Activated naive CD4-positive, alpha-beta T cell treated with anti-CD3 and anti-CD28 coated beads, Interleukin-2, amount 10 ng/mL, durations not matched to agents 7 days and 5 days (primary cell): ENCODE measurements around the gene ISOC1.

ENCODE experiments used
- CTCF ChIA-PET: fragments of 350-600 bp; sonication (Branson Sonifier 250); formaldehyde crosslinking; loops from one replicate; lab custom pipeline; 2021; ENCODE audit warnings: antibody characterized with exemption; lab: Charles Lee
- DNase-seq: peaks from one replicate; pipeline ENCODE4 v3.0.0-alpha.2; 2020
- H3K27ac Mint-ChIP-seq: one replicate; pipeline ENCODE4 v1.8.0; 2021; ENCODE audit warnings: mild to moderate bottlenecking, moderate library complexity, mixed read lengths
- H3K27me3 Mint-ChIP-seq: one replicate; pipeline ENCODE4 v1.8.0; 2021; ENCODE audit warnings: mild to moderate bottlenecking, mixed read lengths
- H3K36me3 Mint-ChIP-seq: one replicate; pipeline ENCODE4 v1.8.0; 2021; ENCODE audit warnings: mixed read lengths
- H3K4me1 Mint-ChIP-seq: one replicate; pipeline ENCODE4 v1.8.0; 2021; ENCODE audit warnings: mixed read lengths
- H3K4me3 Mint-ChIP-seq: one replicate; pipeline ENCODE4 v1.8.0; 2021; ENCODE audit warnings: mild to moderate bottlenecking, moderate library complexity, mixed read lengths
- H3K9me3 Mint-ChIP-seq: one replicate; pipeline ENCODE4 v1.8.0; 2021; ENCODE audit warnings: mixed read lengths

ISOC1 gene

DNA sequence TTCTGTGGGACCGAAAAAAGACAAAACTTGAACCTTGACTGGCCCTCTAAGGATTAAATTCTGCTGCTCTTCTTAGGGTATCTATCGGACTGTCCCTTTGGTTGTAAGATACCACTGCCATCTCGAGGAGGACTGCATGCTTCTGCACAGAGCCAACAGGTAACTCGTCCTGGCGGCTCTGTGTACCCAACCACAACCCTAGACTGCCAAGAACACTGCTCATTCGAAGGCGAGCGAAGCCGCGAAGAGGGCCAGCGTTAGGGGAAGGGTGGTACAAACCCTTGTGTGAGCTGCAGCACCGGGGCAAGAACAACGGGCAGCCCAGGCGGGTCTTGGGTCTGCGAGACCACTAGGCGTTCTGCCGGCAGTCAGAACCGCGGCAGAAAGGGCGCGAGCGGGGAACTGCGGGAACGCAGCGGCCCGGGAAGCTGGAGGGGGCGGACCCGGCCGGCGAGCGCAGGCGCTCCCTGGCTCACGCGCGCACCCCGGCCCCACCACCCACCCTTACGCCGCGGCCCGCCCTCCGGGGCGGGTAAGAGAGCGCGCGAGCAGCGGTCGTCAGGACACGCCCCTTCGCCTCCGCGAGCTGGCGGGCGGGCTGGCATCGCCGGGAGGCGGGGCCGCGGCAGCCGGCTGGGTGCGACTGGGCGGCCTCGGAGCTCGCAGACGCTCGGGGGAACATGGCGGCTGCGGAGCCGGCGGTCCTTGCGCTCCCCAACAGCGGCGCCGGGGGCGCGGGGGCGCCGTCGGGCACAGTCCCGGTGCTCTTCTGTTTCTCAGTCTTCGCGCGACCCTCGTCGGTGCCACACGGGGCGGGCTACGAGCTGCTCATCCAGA lies at the start of gene ISOC1:
Gene ISOC1 (plus strand): TSS at position 663 of the 837 bp plus-strand sequence. CDS start 18 bp downstream, at position 681.
- Mint-ChIP-seq H3K27me3 (peaks cover 10% of the 10 kb centered on the region), H3K36me3 (no peaks in the 10 kb centered on the region), H3K9me3 (no peaks in the 10 kb centered on the region), H3K4me3 (peak within 1 kb of the TSS; percentile 85), H3K4me1 (peaks cover 30% of the 10 kb centered on the region), H3K27ac (peak within 1 kb of the TSS; percentile 73)
- CTCF ChIA-PET = interaction anchor here (1.0 to 2.1 kb wide), 6 partner anchors 9 to 189 kb away, joined by 3 to 11 read pairs (median 4); no protein-coding TSS in a partner anchor
- DNase-seq = peak; percentile 93

DNA sequence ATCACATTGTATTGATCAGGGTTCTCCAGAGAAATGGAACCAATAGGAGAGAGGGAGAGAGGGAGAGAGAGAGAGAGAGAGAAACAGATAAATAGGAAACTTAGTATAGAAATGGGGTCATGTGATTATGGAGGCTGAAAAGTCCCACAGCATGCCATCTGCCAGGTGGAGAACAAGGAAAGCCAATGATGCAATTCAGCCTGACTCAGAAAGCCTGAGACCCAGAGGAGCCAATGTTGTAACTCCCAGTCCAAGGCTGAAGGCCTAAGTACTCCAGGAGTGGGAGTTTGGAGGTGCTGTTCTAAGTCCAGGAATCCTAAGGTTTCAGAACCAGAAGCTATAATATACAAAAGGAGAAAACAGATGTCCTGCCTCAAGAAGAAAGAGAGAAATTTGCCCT lies 48.4 kb upstream of the ISOC1 start:
- Mint-ChIP-seq H3K4me1 (no peaks in the 10 kb centered on the region), H3K4me3 (no peak overlapping the region), H3K27me3 (no peaks in the 10 kb centered on the region), H3K27ac (no peak overlapping the region), H3K9me3 (peaks cover 7% of the 10 kb centered on the region), H3K36me3 (no peaks in the 10 kb centered on the region)
- no peak for DNase-seq
- CTCF ChIA-PET = no interaction called here

DNA sequence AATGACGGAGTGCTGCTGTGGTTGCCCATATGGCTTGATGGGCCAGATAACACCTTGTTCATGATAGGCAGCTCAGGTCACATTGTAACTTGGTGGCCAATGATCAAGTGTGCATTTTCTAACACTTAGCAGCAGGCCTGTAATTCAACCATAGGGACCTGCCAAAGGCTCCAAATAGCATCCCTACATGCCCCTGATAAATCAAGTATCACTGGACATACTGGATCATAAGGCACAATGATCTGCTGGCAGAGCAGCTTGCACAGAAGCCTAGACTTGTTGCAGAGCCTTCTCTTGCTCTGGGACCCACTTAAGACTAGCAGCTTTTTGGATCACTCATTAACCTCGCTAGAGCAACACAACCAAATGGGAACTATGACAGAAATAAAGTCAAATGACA lies 46.0 kb upstream of the ISOC1 start:
- Mint-ChIP-seq H3K36me3 (no peaks in the 10 kb centered on the region), H3K9me3 (peaks cover 7% of the 10 kb centered on the region), H3K27ac (no peak overlapping the region), H3K4me1 (no peaks in the 10 kb centered on the region), H3K27me3 (no peaks in the 10 kb centered on the region), H3K4me3 (no peak overlapping the region)
- CTCF ChIA-PET = no interaction called here
- no peak for DNase-seq

DNA sequence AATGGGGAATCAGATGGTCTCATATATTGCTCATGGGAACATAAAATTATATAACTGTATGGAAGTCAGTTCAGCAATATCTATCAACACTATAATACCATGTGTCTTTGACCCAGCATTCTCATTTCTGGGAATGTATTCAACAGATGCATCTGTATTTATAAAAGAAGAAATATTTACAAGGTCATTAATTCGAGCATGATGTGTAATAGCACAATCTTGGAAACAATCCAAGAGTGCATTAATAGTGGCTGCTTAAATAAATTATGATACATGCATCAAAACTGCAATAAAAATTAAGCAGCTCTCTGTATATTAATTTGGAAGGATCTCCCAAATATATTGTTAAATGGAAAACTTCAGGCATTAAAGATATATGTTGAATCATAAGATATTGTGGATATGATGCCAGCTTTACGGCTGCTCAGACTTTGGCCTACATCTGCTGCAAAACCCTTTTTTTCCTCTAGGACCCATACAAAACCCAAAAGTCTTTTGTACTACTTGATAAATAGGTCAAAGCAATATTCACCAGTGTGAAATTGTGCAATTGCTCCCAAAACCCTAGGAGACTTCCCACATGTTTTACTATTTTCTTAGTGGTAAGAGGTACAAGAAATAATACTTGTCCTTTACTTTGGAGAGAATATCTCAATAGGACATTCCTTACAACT lies 45.3 kb upstream of the ISOC1 start:
- CTCF ChIA-PET = no interaction called here
- DNase-seq = no peak
- Mint-ChIP-seq H3K27me3 (no peaks in the 10 kb centered on the region), H3K9me3 (peaks cover 6% of the 10 kb centered on the region), H3K36me3 (no peaks in the 10 kb centered on the region), H3K27ac (no peak overlapping the region), H3K4me3 (no peak overlapping the region), H3K4me1 (no peaks in the 10 kb centered on the region)

DNA sequence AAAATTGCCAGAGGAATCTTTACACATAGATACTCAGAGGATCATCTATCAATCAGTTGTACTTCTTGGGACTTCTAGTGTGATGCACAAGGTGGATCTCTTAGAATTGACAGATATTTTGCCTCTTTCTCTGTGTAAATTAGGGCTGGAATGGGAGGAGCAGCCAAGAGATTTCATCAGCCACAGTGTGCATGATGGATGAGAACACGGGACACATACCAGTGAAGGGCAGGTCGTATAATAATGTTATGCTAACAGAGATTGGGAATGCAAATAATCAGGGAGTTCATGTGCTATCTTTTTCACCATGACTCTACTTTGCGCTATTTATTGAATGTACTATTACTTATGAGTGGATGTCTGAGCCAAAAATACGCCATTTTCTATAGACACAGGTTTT lies 43.3 kb upstream of the ISOC1 start:
- H3K27ac Mint-ChIP-seq = no peak overlapping the region
- DNase-seq = no peak
- no peak overlapping the region for H3K4me3 Mint-ChIP-seq
- H3K9me3 Mint-ChIP-seq = no peaks in the 10 kb centered on the region
- H3K36me3 Mint-ChIP-seq = no peaks in the 10 kb centered on the region
- no peaks in the 10 kb centered on the region for H3K27me3 Mint-ChIP-seq
- H3K4me1 Mint-ChIP-seq = no peaks in the 10 kb centered on the region
- CTCF ChIA-PET = no interaction called here

DNA sequence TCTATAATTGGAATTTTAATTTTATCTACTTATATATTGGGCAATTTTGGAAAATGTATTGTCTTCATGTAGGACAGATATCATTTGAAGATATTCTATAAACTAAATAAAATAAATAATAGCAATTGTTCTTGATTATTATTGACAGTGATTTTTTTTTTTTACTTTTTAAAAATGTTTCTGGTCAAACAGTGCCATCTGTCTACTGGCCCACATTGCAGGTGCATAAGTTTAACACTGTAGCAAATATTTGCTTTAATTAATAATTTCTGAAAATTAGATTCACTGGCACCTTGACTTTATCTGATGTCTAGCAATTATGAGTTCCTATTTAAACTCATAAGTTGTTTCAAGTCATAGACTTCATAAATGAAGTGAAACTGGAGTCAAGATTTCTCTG lies 41.1 kb upstream of the ISOC1 start:
- CTCF ChIA-PET = no interaction called here
- Mint-ChIP-seq H3K4me1 (no peaks in the 10 kb centered on the region), H3K4me3 (no peak overlapping the region), H3K36me3 (no peaks in the 10 kb centered on the region), H3K27me3 (no peaks in the 10 kb centered on the region), H3K27ac (no peak overlapping the region), H3K9me3 (no peaks in the 10 kb centered on the region)
- no peak for DNase-seq

DNA sequence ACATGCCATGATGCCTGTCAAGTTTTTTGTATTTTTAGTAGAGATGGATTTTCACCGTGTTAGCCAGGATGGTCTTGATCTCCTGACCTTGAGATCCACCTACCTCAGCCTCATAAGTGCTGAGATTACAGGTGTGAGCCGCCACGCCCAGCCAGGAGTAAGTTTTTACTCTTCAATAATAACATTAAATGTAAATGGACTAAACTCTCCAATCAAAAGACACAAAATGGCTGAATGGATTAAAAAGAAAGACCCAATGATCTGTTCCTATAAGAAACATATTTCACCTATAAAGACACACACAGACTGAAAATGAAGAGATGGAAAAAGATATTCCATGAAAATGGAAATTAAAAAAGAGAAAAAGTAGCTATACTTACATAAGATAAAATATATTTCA lies 37.2 kb upstream of the ISOC1 start:
- no peaks in the 10 kb centered on the region for H3K9me3 Mint-ChIP-seq

DNA sequence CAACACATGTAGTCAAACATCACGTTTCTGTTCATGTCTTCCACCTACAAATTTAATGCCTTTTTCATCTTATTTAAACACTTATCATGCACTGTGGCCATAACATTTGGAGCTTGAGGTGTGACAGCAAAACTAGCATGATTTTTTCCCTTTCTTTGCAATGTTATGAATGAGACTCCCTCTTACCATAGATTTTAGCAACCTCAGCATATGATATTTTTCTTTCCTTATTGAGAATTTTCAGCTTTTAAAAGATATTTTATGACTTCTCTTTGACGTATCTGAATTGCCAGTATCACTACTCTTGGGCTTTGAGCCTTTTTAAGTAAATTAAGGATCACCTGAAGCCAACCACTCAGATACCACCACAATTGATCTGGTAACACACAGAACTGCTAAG lies 32.7 kb upstream of the ISOC1 start:
- Mint-ChIP-seq H3K4me1 (no peaks in the 10 kb centered on the region), H3K27ac (no peak overlapping the region), H3K9me3 (no peaks in the 10 kb centered on the region), H3K36me3 (no peaks in the 10 kb centered on the region), H3K4me3 (no peak overlapping the region), H3K27me3 (no peaks in the 10 kb centered on the region)
- CTCF ChIA-PET = no interaction called here
- no peak for DNase-seq

More for the DNA sequence above, 37.2 kb upstream of the ISOC1 start:
- Mint-ChIP-seq H3K27ac (no peak overlapping the region), H3K4me3 (no peak overlapping the region), H3K36me3 (no peaks in the 10 kb centered on the region), H3K4me1 (no peaks in the 10 kb centered on the region), H3K27me3 (no peaks in the 10 kb centered on the region)
- CTCF ChIA-PET = no interaction called here
- no peak for DNase-seq

DNA sequence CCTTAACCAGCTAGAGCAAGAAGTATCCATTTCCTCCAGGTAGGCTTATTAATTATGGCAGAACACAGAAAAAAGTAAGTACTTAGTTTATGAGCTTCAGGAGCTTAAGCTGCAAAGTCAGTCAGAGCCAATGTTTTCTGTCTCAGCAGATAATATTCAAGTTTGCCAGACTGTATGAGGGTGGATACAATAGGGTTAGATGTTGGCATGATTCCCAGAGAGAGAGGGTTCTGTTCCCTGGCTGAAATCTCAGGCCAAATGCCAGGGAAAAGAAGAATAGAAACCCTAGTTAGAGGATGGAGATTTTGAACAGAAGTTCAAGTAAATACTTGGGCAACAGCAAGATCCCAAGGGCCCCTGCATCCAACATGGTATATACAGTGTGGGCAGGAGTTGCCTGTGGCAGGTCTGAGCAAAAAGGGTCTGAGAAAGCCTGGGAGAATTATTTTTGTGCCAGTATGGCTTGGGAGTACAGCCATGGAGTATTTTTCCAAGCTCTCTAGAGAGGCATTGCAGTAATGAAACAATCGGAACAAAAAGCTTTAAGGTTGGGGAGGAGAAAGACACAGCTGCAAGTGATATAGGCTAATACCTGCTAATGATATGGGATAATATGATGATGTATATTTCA lies 31.0 kb upstream of the ISOC1 start:
- H3K27ac Mint-ChIP-seq = no peak overlapping the region
- H3K4me3 Mint-ChIP-seq = no peak overlapping the region
- no peaks in the 10 kb centered on the region for H3K9me3 Mint-ChIP-seq
- DNase-seq = no peak
- no peaks in the 10 kb centered on the region for H3K4me1 Mint-ChIP-seq
- CTCF ChIA-PET = no interaction called here
- H3K36me3 Mint-ChIP-seq = no peaks in the 10 kb centered on the region
- no peaks in the 10 kb centered on the region for H3K27me3 Mint-ChIP-seq

DNA sequence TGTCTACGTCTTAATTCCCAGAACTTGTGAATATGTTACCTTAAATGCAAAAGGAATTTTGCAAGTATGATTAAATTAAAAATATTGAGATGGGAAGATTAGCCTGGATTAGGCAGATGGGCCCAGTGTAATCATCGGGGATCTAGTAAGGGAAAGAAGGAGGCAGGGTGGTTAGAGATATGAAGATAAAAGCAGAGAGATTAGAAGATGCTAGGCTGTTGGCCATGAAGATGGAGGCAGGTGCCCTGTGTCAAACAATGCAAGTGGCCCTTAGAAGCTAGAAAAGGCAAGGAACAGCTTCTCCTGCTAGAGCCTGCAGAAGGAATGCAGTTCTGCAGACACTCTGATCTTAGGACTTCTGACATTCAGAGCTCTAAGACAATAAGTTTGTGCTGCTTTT lies 28.8 kb upstream of the ISOC1 start:
- CTCF ChIA-PET = no interaction called here
- no peak overlapping the region for H3K4me3 Mint-ChIP-seq
- no peak for DNase-seq
- H3K27me3 Mint-ChIP-seq = no peaks in the 10 kb centered on the region
- H3K36me3 Mint-ChIP-seq = no peaks in the 10 kb centered on the region
- no peaks in the 10 kb centered on the region for H3K9me3 Mint-ChIP-seq
- H3K4me1 Mint-ChIP-seq = no peaks in the 10 kb centered on the region
- H3K27ac Mint-ChIP-seq = no peak overlapping the region

DNA sequence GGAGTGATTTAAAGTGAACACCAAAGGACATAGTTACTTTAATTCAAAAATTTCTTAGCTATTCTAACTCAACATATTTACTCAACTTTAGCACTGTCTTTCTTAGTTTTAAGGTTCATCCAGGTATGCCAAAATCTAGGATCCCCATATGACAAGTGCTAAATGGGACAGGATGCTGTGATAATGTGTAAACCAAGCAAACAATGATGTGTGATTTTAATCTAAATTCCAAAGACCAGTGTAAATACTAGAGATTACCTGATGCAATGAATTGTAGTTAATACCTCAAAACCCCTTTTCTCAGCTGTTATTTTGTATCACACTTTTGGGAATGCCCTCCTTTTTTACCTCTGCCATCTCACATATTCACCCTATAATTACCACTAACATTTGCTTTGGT lies 26.8 kb upstream of the ISOC1 start:
- Mint-ChIP-seq H3K27me3 (no peaks in the 10 kb centered on the region), H3K4me3 (no peak overlapping the region), H3K4me1 (no peaks in the 10 kb centered on the region), H3K36me3 (no peaks in the 10 kb centered on the region), H3K9me3 (no peaks in the 10 kb centered on the region), H3K27ac (no peak overlapping the region)
- CTCF ChIA-PET = no interaction called here
- no peak for DNase-seq

DNA sequence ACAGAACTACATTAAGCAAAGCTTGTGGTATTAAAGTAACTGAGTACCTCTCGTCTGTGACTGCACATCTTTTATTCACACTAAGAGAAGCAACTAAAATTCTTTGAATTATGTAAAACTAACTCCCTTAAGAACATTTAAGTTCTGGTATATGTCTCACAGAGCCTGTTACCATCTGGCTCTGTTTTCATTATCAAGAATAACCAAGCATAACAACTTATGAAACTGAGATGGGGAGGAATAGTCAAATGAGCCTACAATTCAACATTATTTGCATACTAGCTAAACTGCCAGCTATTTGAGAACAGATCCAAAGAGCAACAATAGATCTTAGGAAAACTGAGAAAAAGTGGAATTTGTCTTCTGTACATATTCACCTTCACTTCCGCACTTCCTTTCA lies 25.3 kb upstream of the ISOC1 start:
- Mint-ChIP-seq H3K36me3 (no peaks in the 10 kb centered on the region), H3K9me3 (no peaks in the 10 kb centered on the region), H3K27ac (no peak overlapping the region), H3K4me3 (no peak overlapping the region), H3K4me1 (no peaks in the 10 kb centered on the region), H3K27me3 (no peaks in the 10 kb centered on the region)
- CTCF ChIA-PET = no interaction called here
- no peak for DNase-seq

DNA sequence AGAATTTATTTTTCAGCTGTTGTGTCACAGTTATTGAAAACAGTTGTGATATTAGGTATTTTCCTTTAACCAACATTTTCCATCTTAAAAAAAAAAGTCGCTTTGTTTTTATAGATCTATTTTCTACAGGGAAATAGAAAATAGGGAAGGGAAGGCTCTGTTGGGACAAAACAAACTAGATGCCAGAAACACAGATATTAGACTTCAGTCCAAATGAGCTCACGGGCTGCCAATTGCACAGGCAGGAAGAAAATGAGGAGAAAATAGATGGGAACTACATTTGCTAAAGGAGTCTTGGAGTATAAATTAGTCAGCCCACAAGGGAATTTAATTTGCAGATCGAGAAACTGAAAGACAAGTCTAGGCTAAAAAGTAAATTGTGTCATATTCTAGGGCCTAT lies 21.4 kb upstream of the ISOC1 start:
- no peaks in the 10 kb centered on the region for H3K9me3 Mint-ChIP-seq
- H3K27me3 Mint-ChIP-seq = no peaks in the 10 kb centered on the region
- H3K4me1 Mint-ChIP-seq = no peaks in the 10 kb centered on the region
- CTCF ChIA-PET = no interaction called here
- no peak overlapping the region for H3K4me3 Mint-ChIP-seq
- no peak for DNase-seq
- H3K36me3 Mint-ChIP-seq = no peaks in the 10 kb centered on the region
- no peak overlapping the region for H3K27ac Mint-ChIP-seq

DNA sequence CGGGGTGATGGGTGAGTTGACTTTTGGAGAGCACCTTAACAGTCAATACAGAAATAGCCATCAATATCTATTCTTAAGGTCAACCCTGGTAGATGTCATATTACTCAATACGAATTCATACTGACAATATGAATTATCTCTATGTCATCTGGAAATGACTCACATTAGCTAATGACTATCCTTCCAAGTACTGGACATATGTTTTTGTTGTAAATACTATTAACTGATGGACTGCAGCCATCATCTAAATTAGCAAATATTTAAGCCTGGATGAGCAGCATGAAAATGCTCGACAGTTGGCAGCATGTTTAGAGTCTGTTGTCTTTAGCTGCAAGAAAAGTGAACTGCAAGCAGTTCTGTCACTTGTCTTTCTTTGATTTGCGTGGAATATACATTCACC lies 19.6 kb upstream of the ISOC1 start:
- no peak for DNase-seq
- no peaks in the 10 kb centered on the region for H3K9me3 Mint-ChIP-seq
- no peaks in the 10 kb centered on the region for H3K27me3 Mint-ChIP-seq
- H3K36me3 Mint-ChIP-seq = no peaks in the 10 kb centered on the region
- CTCF ChIA-PET = no interaction called here
- no peak overlapping the region for H3K4me3 Mint-ChIP-seq
- H3K27ac Mint-ChIP-seq = no peak overlapping the region
- no peaks in the 10 kb centered on the region for H3K4me1 Mint-ChIP-seq
